Upper lobe of left lung (tissue), 6 donors: ENCODE results near the gene GPR84. TPM values are rescaled to one million over a fixed set of nuclear protein-coding genes. Genes with fewer than 3 reads are reported as not detected.

ENCODE experiments used
- ATAC-seq, 2 donors: fragments of 200-7000 bp; cut with Tn5 transposase; one replicate each; pipeline ENCODE4 v1.9.1; 2022; ENCODE audit warnings: mild to moderate bottlenecking in 2 of 2, moderate library complexity in 2 of 2; ENCODE audit not compliant: low FRiP score in 2 of 2
- DNase-seq, 2 donors: peaks; one replicate each; pipeline ENCODE4 v3.0.0-alpha.2; 2019 to 2020
- H3K27ac ChIP-seq, 4 donors: fragments of 200-600 bp; sonication (generic); one replicate each; pipeline ENCODE4 v1.5.1; 2016 to 2019
- H3K27me3 ChIP-seq, 4 donors: fragments of 200-600 bp; sonication (generic); one replicate each; pipeline ENCODE4 v1.5.1; 2017 to 2019
- H3K36me3 ChIP-seq, 4 donors: fragments of 200-600 bp; sonication (generic); one replicate each; pipeline ENCODE4 v1.5.1; 2016 to 2019
- H3K4me1 ChIP-seq, 4 donors: fragments of 200-600 bp; sonication (generic); one replicate each; pipeline ENCODE4 v1.5.1; 2018 to 2019
- H3K4me3 ChIP-seq, 4 donors: fragments of 200-600 bp; sonication (generic); one replicate each; pipeline ENCODE4 v1.5.1; 2017 to 2019; ENCODE audit warnings: mild to moderate bottlenecking in 2 of 4, moderate library complexity in 1 of 4
- H3K9me3 ChIP-seq, 4 donors: fragments of 200-600 bp; sonication (generic); one replicate each; pipeline ENCODE4 v1.5.1; 2018 to 2019
- EP300 ChIP-seq, 4 donors: sonication (generic); formaldehyde crosslinking; IDR thresholded peaks; one replicate each; pipeline ENCODE4 v1.5.1; 2017; ENCODE audit warnings: antibody characterized with exemption in 4 of 4, control low read depth in 2 of 4
- POLR2A ChIP-seq, 4 donors: fragments of 450-650 bp; IDR thresholded peaks; one replicate each; pipeline ENCODE4 v1.5.1; 2016 to 2017; ENCODE audit warnings: antibody characterized with exemption in 4 of 4, mild to moderate bottlenecking in 2 of 4
- POLR2AphosphoS5 ChIP-seq, 2 donors: sonication (generic); formaldehyde crosslinking; IDR thresholded peaks; one replicate each; pipeline ENCODE4 v1.5.1; 2017; ENCODE audit warnings: antibody characterized with exemption in 2 of 2
- WGBS, 2 donors: methylation state at CpG; one replicate each; pipeline ENCODE4 v1.1.5; 2017 to 2018; 5-methylcytosine and 5-hydroxymethylcytosine counted together
- total RNA-seq, 6 donors: library from RNA; depleted of rRNA in 4 of 6; stranded (reverse); fragments of >200 nt in 4 of 6; gene quantifications; one replicate each; pipeline versions ENCODE4 v1.1.0 to v1.2.1, GENCODE V29; 2016 to 2021
- TF ChIP-seq, protein P1 (sequence below), 6 experiments: fragments of 450-650 bp in 4 of 6; fragments of 200-600 bp in 2 of 6; sonication (generic) in 2 of 6; IDR thresholded peaks; one replicate each; pipeline ENCODE4 v1.5.1; 2016 to 2019; ENCODE audit warnings: antibody characterized with exemption in 6 of 6
- donor health status: DM: no; HTN: no; CAD: no; lungs with moderate emphysema.
- donor health status: DM: no; HTN: yes; CAD: no; lungs with severe emphysema.

The GPR84 gene
- total RNA-seq, 6 donors from 2014 or later = 0.39 to 2.1 (median 1.1) TPM; not detected in 2

GRCh38 chr12:54405106-54405505 lies 40.8 kb upstream of the GPR84 start:
- WGBS, 2 donors = 88% methylated on average over 8 to 10 of the region's 10 CpGs
- Histone ChIP-seq H3K27me3 (no peaks in the 10 kb centered on the region), H3K9me3 (no peaks in the 10 kb centered on the region), H3K36me3 (peaks cover 21 to 99% (median 86%) of the 10 kb centered on the region in 4 donors), H3K4me3 (no peak overlapping the region), H3K27ac (peak overlapping the region in 2 of 4 donors; percentile 45 to 50), H3K4me1 (peaks cover 0 to 6% (median 4%) of the 10 kb centered on the region in 4 donors)
- DNase-seq (no peak), ATAC-seq (no peak)
- no peak for TF ChIP-seq POLR2AphosphoS5 (IDR thresholded peaks at IDR 0.05)
- no peak for TF ChIP-seq EP300 (IDR thresholded peaks at IDR 0.05)
- TF ChIP-seq, protein P1, sequence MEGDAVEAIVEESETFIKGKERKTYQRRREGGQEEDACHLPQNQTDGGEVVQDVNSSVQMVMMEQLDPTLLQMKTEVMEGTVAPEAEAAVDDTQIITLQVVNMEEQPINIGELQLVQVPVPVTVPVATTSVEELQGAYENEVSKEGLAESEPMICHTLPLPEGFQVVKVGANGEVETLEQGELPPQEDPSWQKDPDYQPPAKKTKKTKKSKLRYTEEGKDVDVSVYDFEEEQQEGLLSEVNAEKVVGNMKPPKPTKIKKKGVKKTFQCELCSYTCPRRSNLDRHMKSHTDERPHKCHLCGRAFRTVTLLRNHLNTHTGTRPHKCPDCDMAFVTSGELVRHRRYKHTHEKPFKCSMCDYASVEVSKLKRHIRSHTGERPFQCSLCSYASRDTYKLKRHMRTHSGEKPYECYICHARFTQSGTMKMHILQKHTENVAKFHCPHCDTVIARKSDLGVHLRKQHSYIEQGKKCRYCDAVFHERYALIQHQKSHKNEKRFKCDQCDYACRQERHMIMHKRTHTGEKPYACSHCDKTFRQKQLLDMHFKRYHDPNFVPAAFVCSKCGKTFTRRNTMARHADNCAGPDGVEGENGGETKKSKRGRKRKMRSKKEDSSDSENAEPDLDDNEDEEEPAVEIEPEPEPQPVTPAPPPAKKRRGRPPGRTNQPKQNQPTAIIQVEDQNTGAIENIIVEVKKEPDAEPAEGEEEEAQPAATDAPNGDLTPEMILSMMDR (IDR thresholded peaks at IDR 0.05) = no peak
- TF ChIP-seq POLR2A (IDR thresholded peaks at IDR 0.05) = no peak

DNA sequence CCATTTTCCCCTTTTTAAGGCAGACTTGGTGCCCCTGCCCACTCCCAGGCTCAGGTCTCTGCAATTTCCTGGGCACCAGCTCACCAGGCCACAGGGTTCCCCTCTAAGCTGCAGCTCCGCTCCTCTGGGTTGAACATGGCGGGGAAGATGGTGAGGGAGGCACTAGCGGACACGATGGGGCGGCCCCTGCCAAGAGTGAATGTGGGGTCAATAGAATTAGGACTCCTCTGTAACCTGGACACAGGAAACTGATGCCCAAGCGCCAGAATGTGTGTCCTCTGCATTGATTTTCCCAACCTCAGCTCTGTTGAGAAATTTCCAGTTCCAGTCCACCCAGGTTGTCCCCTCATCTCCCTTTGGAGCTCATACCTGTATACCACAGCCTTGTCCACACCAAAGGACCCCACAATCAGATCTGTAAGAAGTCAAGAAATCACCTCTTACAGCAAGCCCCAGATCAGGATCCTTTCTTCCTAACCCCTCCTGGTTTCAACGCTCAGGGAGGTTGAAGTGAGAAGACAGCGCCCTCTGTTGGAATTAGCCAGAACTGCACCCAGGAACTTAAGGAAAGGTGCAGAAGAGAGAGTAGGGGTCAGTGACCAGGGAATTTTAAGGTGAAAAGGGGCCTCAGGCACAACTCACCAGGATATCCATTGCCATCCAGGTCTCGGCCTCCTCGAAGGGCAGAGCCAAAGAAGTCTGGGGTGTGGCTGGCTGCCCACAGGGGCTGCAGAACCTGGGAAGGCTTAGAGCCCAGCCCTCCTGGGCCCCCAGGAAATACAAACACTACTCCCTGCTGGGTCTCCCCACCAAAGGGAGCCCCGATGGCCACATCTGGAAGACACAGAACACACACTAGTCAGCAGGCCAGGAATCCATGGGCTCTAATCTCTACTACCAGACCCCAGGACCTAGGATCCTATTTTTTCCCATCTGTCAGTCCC lies 40.0 kb upstream of the GPR84 start:
- Histone ChIP-seq H3K4me3 (no peak overlapping the region), H3K27me3 (no peaks in the 10 kb centered on the region), H3K9me3 (no peaks in the 10 kb centered on the region), H3K4me1 (peaks cover 0 to 5% (median 4%) of the 10 kb centered on the region in 4 donors), H3K36me3 (peaks cover 21 to 99% (median 87%) of the 10 kb centered on the region in 4 donors), H3K27ac (peak overlapping the region in 3 of 4 donors; percentile 21 to 50 (median 45))
- ATAC-seq (peak in 1 of 2 donors; percentile 57), DNase-seq (no peak)
- 57 to 73% methylated on average over 8 to 10 of the region's 11 CpGs for WGBS, 2 donors
- no peak for TF ChIP-seq POLR2AphosphoS5 (IDR thresholded peaks at IDR 0.05)
- no peak for TF ChIP-seq EP300 (IDR thresholded peaks at IDR 0.05)
- no peak for TF ChIP-seq POLR2A (IDR thresholded peaks at IDR 0.05)
- TF ChIP-seq, protein P1 (IDR thresholded peaks at IDR 0.05) = peak; percentile 76 to 97 (median 84)

- Histone ChIP-seq H3K9me3 (no peaks in the 10 kb centered on the region), H3K27me3 (no peaks in the 10 kb centered on the region), H3K4me1 (no peaks in the 10 kb centered on the region), H3K36me3 (peaks cover 18 to 100% (median 89%) of the 10 kb centered on the region in 4 donors), H3K4me3 (no peak overlapping the region), H3K27ac (peak overlapping the region in 2 of 4 donors; percentile 6 to 25)
- WGBS, 2 donors = 91 to 100% methylated on average over 2 of the region's 2 CpGs
- DNase-seq = no peak
- TF ChIP-seq EP300 (IDR thresholded peaks at IDR 0.05) (no peak), POLR2AphosphoS5 (IDR thresholded peaks at IDR 0.05) (no peak), POLR2A (IDR thresholded peaks at IDR 0.05) (no peak)
- TF ChIP-seq, protein P1 (IDR thresholded peaks at IDR 0.05) = no peak
- ATAC-seq = no peak
Observed at GRCh38 chr12:54401119-54401518, 36.8 kb upstream of the GPR84 start.

- whole genome bisulfite sequencing, 2 donors = 65 to 71% methylated on average over 4 to 8 of the region's 8 CpGs
Observed at GRCh38 chr12:54398995-54399793, 34.9 kb upstream of the GPR84 start.

More at GRCh38 chr12:54398995-54399793, 34.9 kb upstream of the GPR84 start:
- Histone ChIP-seq H3K27ac (peak overlapping the region in 1 of 4 donors; percentile 25), H3K4me1 (peaks cover 0 to 2% (median 0%) of the 10 kb centered on the region in 4 donors), H3K27me3 (no peaks in the 10 kb centered on the region), H3K4me3 (no peak overlapping the region), H3K36me3 (peaks cover 15 to 100% (median 85%) of the 10 kb centered on the region in 4 donors), H3K9me3 (no peaks in the 10 kb centered on the region)
- DNase-seq (peak in 1 of 2 donors; percentile 84), ATAC-seq (peak; percentile 90 to 92)
- TF ChIP-seq, protein P1 (IDR thresholded peaks at IDR 0.05) = peak; percentile 92 to 99 (median 94)
- TF ChIP-seq POLR2A (IDR thresholded peaks at IDR 0.05) = peak in 1 of 4 donors; percentile 8
- TF ChIP-seq EP300 (IDR thresholded peaks at IDR 0.05) = no peak
